Vagina (tissue), 2 donors: ENCODE results near the gene HACD2.
"Not testable (repeated sequence)": the region's sequence is repeated elsewhere in the genome, so short reads cannot be mapped to it uniquely, and the experiment has no call there.

ENCODE experiments used
- POLR2A ChIP-seq, 2 donors: fragments of 450-650 bp; IDR thresholded peaks; one replicate each; pipeline ENCODE4 v1.6.1; 2017; ENCODE audit warnings: antibody characterized with exemption in 2 of 2, mild to moderate bottlenecking in 2 of 2, moderate library complexity in 2 of 2
- POLR2AphosphoS5 ChIP-seq, 2 donors: sonication (generic); formaldehyde crosslinking; IDR thresholded peaks; one replicate each; pipeline ENCODE4 v1.9.0; 2017; ENCODE audit warnings: antibody characterized with exemption in 2 of 2, mild to moderate bottlenecking in 2 of 2, low read depth in 1 of 2; ENCODE audit not compliant: insufficient read depth in 1 of 2
- TF ChIP-seq, protein P1 (sequence below), 3 experiments: fragments of 450-650 bp in 2 of 3; fragments of 200-600 bp in 1 of 3; sonication (generic) in 1 of 3; IDR thresholded peaks; one replicate each; pipeline ENCODE4 v1.5.1; 2017 to 2019; ENCODE audit warnings: antibody characterized with exemption in 3 of 3, mild to moderate bottlenecking in 2 of 3, moderate library complexity in 2 of 3

GRCh38 chr3:123600863-123601262, 16.0 kb upstream of the HACD2 start:
- TF ChIP-seq POLR2AphosphoS5 (IDR thresholded peaks at IDR 0.05; ENCODE audit: insufficient read depth in 1 of 2, low read depth in 1 of 2); POLR2A (IDR thresholded peaks at IDR 0.05): not testable (repeated sequence)
- TF ChIP-seq, protein P1, sequence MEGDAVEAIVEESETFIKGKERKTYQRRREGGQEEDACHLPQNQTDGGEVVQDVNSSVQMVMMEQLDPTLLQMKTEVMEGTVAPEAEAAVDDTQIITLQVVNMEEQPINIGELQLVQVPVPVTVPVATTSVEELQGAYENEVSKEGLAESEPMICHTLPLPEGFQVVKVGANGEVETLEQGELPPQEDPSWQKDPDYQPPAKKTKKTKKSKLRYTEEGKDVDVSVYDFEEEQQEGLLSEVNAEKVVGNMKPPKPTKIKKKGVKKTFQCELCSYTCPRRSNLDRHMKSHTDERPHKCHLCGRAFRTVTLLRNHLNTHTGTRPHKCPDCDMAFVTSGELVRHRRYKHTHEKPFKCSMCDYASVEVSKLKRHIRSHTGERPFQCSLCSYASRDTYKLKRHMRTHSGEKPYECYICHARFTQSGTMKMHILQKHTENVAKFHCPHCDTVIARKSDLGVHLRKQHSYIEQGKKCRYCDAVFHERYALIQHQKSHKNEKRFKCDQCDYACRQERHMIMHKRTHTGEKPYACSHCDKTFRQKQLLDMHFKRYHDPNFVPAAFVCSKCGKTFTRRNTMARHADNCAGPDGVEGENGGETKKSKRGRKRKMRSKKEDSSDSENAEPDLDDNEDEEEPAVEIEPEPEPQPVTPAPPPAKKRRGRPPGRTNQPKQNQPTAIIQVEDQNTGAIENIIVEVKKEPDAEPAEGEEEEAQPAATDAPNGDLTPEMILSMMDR (IDR thresholded peaks at IDR 0.05) = not testable (repeated sequence)
